ENCODE measurements around the gene YPEL3.

GRCh38 chr16:30070490-30070889 lies 25.5 kb downstream of the YPEL3 start:
- no peak for TF ChIP-seq TAF1 (IDR thresholded peaks at IDR 0.05; ENCODE audit: borderline replicate concordance, insufficient read depth, low read length)
- TF ChIP-seq, protein P1, sequence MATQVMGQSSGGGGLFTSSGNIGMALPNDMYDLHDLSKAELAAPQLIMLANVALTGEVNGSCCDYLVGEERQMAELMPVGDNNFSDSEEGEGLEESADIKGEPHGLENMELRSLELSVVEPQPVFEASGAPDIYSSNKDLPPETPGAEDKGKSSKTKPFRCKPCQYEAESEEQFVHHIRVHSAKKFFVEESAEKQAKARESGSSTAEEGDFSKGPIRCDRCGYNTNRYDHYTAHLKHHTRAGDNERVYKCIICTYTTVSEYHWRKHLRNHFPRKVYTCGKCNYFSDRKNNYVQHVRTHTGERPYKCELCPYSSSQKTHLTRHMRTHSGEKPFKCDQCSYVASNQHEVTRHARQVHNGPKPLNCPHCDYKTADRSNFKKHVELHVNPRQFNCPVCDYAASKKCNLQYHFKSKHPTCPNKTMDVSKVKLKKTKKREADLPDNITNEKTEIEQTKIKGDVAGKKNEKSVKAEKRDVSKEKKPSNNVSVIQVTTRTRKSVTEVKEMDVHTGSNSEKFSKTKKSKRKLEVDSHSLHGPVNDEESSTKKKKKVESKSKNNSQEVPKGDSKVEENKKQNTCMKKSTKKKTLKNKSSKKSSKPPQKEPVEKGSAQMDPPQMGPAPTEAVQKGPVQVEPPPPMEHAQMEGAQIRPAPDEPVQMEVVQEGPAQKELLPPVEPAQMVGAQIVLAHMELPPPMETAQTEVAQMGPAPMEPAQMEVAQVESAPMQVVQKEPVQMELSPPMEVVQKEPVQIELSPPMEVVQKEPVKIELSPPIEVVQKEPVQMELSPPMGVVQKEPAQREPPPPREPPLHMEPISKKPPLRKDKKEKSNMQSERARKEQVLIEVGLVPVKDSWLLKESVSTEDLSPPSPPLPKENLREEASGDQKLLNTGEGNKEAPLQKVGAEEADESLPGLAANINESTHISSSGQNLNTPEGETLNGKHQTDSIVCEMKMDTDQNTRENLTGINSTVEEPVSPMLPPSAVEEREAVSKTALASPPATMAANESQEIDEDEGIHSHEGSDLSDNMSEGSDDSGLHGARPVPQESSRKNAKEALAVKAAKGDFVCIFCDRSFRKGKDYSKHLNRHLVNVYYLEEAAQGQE (IDR thresholded peaks at IDR 0.05; ENCODE audit: insufficient read depth in 1 of 2, low read depth in 2 of 2, low read length in 2 of 2) = no peak

Data from PFSK-1 (cell line).